Stimulated activated CD4-positive, alpha-beta T cell treated with anti-CD3 and anti-CD28 coated beads, Interleukin-4, amount 100 ng/mL, for 1 hour (primary cell): ENCODE results near the gene FCN1.

Experiments
- DNase-seq: peaks from one replicate; pipeline ENCODE4 v3.0.0-alpha.2; 2020

FCN1 gene

GRCh38 chr9:134889386-134890154 is 28.1 kb downstream of the FCN1 start:
- DNase-seq, result no peak

DNA sequence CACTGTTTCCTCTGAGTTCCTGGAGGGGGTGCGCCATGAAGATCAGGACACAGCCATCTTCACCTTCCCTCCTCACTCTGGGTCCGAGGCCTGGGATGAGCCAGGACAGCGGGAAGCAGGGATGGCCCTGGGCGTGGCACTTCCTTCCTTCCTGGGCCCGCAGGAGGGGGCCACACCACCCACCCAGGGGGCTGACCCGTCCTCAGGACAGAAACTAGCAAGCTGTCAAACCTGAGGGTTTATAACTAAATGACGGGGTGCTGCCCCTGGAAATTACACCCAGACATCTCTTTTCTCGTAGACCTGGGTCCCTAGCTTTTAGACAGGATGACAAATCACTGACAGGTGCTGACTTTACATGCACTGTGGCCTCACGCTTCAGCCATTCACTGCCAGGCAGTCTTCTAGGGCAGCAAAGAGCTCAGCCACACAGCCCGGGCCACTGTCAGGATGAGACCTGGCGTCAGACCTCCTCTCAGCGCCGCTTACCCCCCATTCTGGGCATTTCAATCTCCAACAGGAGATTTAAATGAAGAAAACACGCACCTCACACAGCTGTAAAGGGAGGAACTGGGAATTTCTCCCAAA is 29.0 kb downstream of the FCN1 start:
- no peak for DNase-seq

GRCh38 chr9:134887686-134888602 is 29.8 kb downstream of the FCN1 start:
- no peak for DNase-seq

DNA sequence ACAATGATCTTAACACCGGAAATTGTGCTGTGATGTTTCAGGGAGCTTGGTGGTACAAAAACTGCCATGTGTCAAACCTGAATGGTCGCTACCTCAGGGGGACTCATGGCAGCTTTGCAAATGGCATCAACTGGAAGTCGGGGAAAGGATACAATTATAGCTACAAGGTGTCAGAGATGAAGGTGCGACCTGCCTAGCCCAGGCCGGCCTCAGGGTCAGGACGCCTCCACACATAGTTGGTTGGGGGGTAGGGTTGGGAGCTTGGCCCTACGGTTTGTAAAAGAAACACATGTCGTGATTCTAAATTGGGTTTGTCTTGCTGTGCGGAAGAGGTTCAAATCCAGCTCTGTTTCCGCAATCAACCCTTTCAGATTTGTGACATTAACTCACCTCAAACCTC is 30.5 kb downstream of the FCN1 start:
- no peak for DNase-seq

- DNase-seq, result no peak
Observed at GRCh38 chr9:134886413-134886913, 31.2 kb downstream of the FCN1 start.

GRCh38 chr9:134885679-134886412 is 31.9 kb downstream of the FCN1 start:
- DNase-seq, result no peak

- no peak for DNase-seq
Observed at GRCh38 chr9:134885001-134885678, 32.6 kb downstream of the FCN1 start.

GRCh38 chr9:134884492-134884891 is 33.2 kb downstream of the FCN1 start:
- no peak for DNase-seq

GRCh38 chr9:134883040-134883782 is 34.5 kb downstream of the FCN1 start:
- DNase-seq, result no peak

DNA sequence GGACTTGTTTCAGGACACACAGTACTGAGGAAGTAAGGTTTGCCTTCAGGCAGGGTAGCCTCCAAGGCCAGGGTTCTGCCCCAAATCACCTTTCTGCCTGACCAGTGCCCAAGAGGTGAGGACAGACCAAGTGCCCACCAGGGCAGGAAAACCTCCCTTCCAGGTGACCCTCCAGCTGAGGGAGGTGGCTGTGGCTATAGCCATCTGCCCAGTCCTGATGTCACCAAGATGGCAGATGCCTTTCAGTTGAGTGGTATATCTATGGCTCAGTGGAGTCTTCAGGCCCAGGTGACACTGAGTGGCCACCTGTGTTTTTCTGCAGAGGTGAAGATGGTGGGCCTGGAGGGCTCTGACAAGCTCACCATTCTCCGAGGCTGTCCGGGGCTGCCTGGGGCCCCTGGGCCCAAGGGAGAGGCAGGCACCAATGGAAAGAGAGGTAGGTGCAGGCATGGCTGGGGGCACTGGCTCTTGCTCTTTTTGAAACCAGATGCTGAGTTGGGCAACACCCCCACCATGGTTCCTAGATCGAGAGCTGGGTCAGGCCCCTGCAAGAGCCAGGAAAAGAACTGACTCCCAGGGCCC is 35.4 kb downstream of the FCN1 start:
- DNase-seq, result no peak

- no peak for DNase-seq
Observed at GRCh38 chr9:134881313-134881670, 36.4 kb downstream of the FCN1 start.

GRCh38 chr9:134880484-134881312 is 37.0 kb downstream of the FCN1 start, which contains the start of gene FCN2:
FCN2 (plus strand) TSS chr9:134880810; CDS start chr9:134880822, 12 bp downstream.
- no peak for DNase-seq

GRCh38 chr9:134879664-134880483 is 37.8 kb downstream of the FCN1 start:
- no peak for DNase-seq

- DNase-seq, result no peak
Observed at GRCh38 chr9:134877541-134877940, 40.2 kb downstream of the FCN1 start.

GRCh38 chr9:134875371-134875770 is 42.3 kb downstream of the FCN1 start:
- no peak for DNase-seq

DNA sequence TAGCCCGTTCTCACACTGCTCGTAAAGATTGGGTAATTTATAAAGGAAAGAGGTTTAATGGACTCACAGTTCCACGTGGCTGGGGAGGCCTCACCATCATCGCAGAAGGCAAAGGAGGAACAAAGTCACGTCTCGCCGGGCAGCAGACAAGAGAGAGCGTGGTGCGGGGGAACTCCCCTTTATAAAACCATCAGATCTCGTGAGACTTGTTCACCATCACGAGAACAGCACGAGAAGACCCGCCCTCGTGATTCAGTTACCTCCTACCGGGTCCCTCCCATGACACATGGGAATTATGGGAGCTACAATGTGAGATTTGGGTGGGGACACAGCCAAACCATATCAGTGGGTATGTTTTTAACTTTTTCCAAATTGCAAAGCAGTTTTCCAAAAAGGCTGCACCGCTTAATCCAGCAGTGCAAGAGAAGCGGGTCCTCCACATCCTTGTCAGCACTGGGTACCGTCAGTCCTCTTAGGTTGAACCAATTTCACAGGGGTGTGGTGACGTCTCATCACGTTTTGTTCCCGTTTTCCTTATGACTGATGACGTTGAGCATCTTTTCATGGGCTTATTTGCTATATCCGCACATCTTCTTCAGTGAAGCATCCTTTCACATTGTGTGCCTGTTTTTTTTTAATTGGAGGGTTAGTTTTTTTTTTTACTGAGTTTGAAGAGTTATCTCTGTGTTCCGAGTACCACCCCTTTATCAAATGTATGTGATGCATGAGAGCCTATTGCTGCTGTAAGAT is 45.1 kb downstream of the FCN1 start:
- no peak for DNase-seq

GRCh38 chr9:134871697-134872340 is 45.9 kb downstream of the FCN1 start:
- no peak for DNase-seq
